ENCODE data around the gene MYCBP2. TPM values are rescaled to one million over a fixed set of nuclear protein-coding genes. Genes with fewer than 3 reads are reported as not detected.

MYCBP2 gene
- total and polyA plus RNA-seq, 10 donors = 55.2 to 251 (median 200) TPM

- Histone ChIP-seq H3K9me3 (no peaks in the 10 kb centered on the region), H3K4me1 (no peaks in the 10 kb centered on the region), H3K36me3 (peaks cover 4 to 84% (median 66%) of the 10 kb centered on the region in 6 donors), H3K4me3 (no peak overlapping the region), H3K27ac (no peak overlapping the region), H3K27me3 (replicated peaks in 1 of 7) (no peaks in the 10 kb centered on the region)
- 88 to 95% (median 94%) methylated on average over 4 of the region's 4 CpGs for WGBS, 5 donors
- intact Hi-C loops (cut with DNase I; ENCODE audit: low total_unique reads) = no loop called here
- no peak for TF ChIP-seq POLR2A (IDR thresholded peaks at IDR 0.05)
- no peak for TF ChIP-seq POLR2AphosphoS5 (IDR thresholded peaks at IDR 0.05)
- TF ChIP-seq CTCF (IDR thresholded peaks at IDR 0.05 in 8 of 11, conservative IDR thresholded peaks at IDR 0.05 in 3 of 11) = no peak
- DNase-seq = no peak
These were observed 130.8 kb downstream of the MYCBP2 start for GRCh38 chr13:77196052-77196618.

GRCh38 chr13:77190349-77190958, 136.4 kb downstream of the MYCBP2 start:
- Histone ChIP-seq H3K27ac (no peak overlapping the region), H3K36me3 (peaks cover 2 to 100% (median 81%) of the 10 kb centered on the region in 6 donors), H3K27me3 (replicated peaks in 1 of 7) (no peaks in the 10 kb centered on the region), H3K4me1 (peaks cover 0 to 5% (median 0%) of the 10 kb centered on the region in 6 donors), H3K4me3 (no peak overlapping the region), H3K9me3 (no peaks in the 10 kb centered on the region)
- 77 to 92% (median 83%) methylated on average over 1 of the region's 1 CpG for WGBS, 5 donors
- intact Hi-C loops (cut with DNase I; ENCODE audit: low total_unique reads) = no loop called here
- no peak for TF ChIP-seq CTCF (IDR thresholded peaks at IDR 0.05 in 8 of 11, conservative IDR thresholded peaks at IDR 0.05 in 3 of 11)
- DNase-seq = no peak

- TF ChIP-seq POLR2A (IDR thresholded peaks at IDR 0.05) = no peak
- no peak for TF ChIP-seq CTCF (IDR thresholded peaks at IDR 0.05 in 8 of 11, conservative IDR thresholded peaks at IDR 0.05 in 3 of 11)
- no peak for TF ChIP-seq POLR2AphosphoS5 (IDR thresholded peaks at IDR 0.05)
- H3K36me3 ChIP-seq = peaks cover 0 to 96% (median 66%) of the 10 kb centered on the region in 6 donors
- H3K27me3 ChIP-seq (replicated peaks in 1 of 7) = no peaks in the 10 kb centered on the region
- H3K4me1 ChIP-seq = peaks cover 4 to 24% (median 17%) of the 10 kb centered on the region in 6 donors
- H3K27ac ChIP-seq = peak overlapping the region in 2 of 8 donors; percentile 54 to 67
- no peak for DNase-seq
- WGBS, 5 donors = 93 to 100% (median 95%) methylated on average over 3 of the region's 3 CpGs
- no peak overlapping the region for H3K4me3 ChIP-seq
- intact Hi-C loops (cut with DNase I; ENCODE audit: low total_unique reads) = no loop called here
- H3K9me3 ChIP-seq = no peaks in the 10 kb centered on the region
These were observed 141.2 kb downstream of the MYCBP2 start for GRCh38 chr13:77185721-77186120.

GRCh38 chr13:77184455-77184854, 142.4 kb downstream of the MYCBP2 start:
- intact Hi-C loops (cut with DNase I; ENCODE audit: low total_unique reads) = no loop called here
- peak; percentile 74 for DNase-seq
- WGBS, 5 donors = 29 to 51% (median 46%) methylated on average over 2 of the region's 2 CpGs

More at GRCh38 chr13:77184455-77184854, 142.4 kb downstream of the MYCBP2 start:
- Histone ChIP-seq H3K36me3 (peaks cover 0 to 96% (median 72%) of the 10 kb centered on the region in 6 donors), H3K27ac (peak overlapping the region in 7 of 8 donors; percentile 35 to 67 (median 47)), H3K27me3 (replicated peaks in 1 of 7) (no peaks in the 10 kb centered on the region), H3K4me1 (peaks cover 4 to 24% (median 17%) of the 10 kb centered on the region in 6 donors), H3K4me3 (no peak overlapping the region), H3K9me3 (no peaks in the 10 kb centered on the region)
- TF ChIP-seq POLR2AphosphoS5 (IDR thresholded peaks at IDR 0.05) = peak in 1 of 3 donors; percentile 43
- TF ChIP-seq CTCF (IDR thresholded peaks at IDR 0.05 in 8 of 11, conservative IDR thresholded peaks at IDR 0.05 in 3 of 11) = no peak
- TF ChIP-seq POLR2A (IDR thresholded peaks at IDR 0.05) = no peak
